Neuronal stem cell (in vitro differentiated cells): ENCODE results near the gene MERTK.

Source experiments
- DNase-seq: peaks from one replicate; pipeline ENCODE4 v3.0.0-alpha.2; 2013; ENCODE audit warnings: low spot score
- H2AFZ ChIP-seq: one replicate; pipeline ENCODE4 v1.6.1; 2013; ENCODE audit warnings: mild to moderate bottlenecking, low read length, inconsistent platforms
- H2AK5ac ChIP-seq: 2 replicates; pipeline ENCODE4 v1.6.1; 2013; ENCODE audit warnings: low read depth, mild to moderate bottlenecking, inconsistent platforms, low read length, moderate library complexity, mixed read lengths
- H2BK120ac ChIP-seq: 2 replicates; pipeline ENCODE4 v1.6.1; 2013; ENCODE audit warnings: low read depth, mild to moderate bottlenecking, inconsistent platforms, low read length, moderate library complexity, mixed read lengths
- H2BK12ac ChIP-seq: one replicate; pipeline ENCODE4 v1.6.1; 2013; ENCODE audit warnings: low read length, inconsistent platforms
- H2BK15ac ChIP-seq: 2 replicates; pipeline ENCODE4 v1.6.1; 2013; ENCODE audit warnings: mild to moderate bottlenecking, low read length, inconsistent platforms, mixed read lengths
- H2BK5ac ChIP-seq: one replicate; pipeline ENCODE4 v1.6.1; 2013; ENCODE audit warnings: inconsistent platforms, mild to moderate bottlenecking, low read length, moderate library complexity
- H3K14ac ChIP-seq: one replicate; pipeline ENCODE4 v1.6.1; 2013; ENCODE audit warnings: low read length, inconsistent platforms
- H3K18ac ChIP-seq: 2 replicates; pipeline ENCODE4 v1.6.1; 2013; ENCODE audit warnings: low read length, inconsistent platforms
- H3K23ac ChIP-seq: 2 replicates; pipeline ENCODE4 v1.6.1; 2013; ENCODE audit warnings: low read depth, mild to moderate bottlenecking, mixed read lengths, low read length, inconsistent platforms; ENCODE audit not compliant: poor library complexity
- H3K27ac ChIP-seq: replicated peaks from 3 replicates; pipeline ENCODE4 v1.5.1; 2013; ENCODE audit warnings: low read length, inconsistent platforms
- H3K27me3 ChIP-seq, 3 experiments: 2 replicates each; pipeline ENCODE4 v1.6.1; 2013; ENCODE audit warnings: low read length in 3 of 3, mild to moderate bottlenecking in 2 of 3, inconsistent platforms in 1 of 3, low read depth in 1 of 3, mixed read lengths in 1 of 3, moderate library complexity in 1 of 3; ENCODE audit not compliant: control insufficient read depth in 3 of 3, insufficient read depth in 3 of 3
- H3K36me3 ChIP-seq, 2 donors: replicated peaks in 1 of 2; 2 replicates each; pipeline ENCODE4 v1.6.1; 2013; ENCODE audit warnings: low read length in 2 of 2; ENCODE audit not compliant: control insufficient read depth in 2 of 2, insufficient read depth in 2 of 2
- H3K4ac ChIP-seq: 2 replicates; pipeline ENCODE4 v1.6.1; 2013; ENCODE audit warnings: inconsistent platforms, mild to moderate bottlenecking, low read length, moderate library complexity
- H3K4me1 ChIP-seq, 2 donors: 1 replicate in 1 of 2; 2 replicates in 1 of 2; pipeline ENCODE4 v1.6.1; 2013; ENCODE audit warnings: low read length in 2 of 2, low read depth in 1 of 2; ENCODE audit not compliant: control insufficient read depth in 2 of 2, insufficient read depth in 1 of 2
- H3K4me2 ChIP-seq: one replicate; pipeline ENCODE4 v1.6.1; 2013; ENCODE audit warnings: mild to moderate bottlenecking, low read length, inconsistent platforms; ENCODE audit not compliant: insufficient read depth, poor library complexity, severe bottlenecking
- H3K4me3 ChIP-seq, 2 donors: 2 replicates each; pipeline ENCODE4 v1.5.1; 2013; ENCODE audit warnings: low read length in 2 of 2, mild to moderate bottlenecking in 2 of 2, inconsistent platforms in 1 of 2, moderate library complexity in 1 of 2
- H3K79me1 ChIP-seq: one replicate; pipeline ENCODE4 v1.6.1; 2013; ENCODE audit warnings: low read depth, mild to moderate bottlenecking, inconsistent platforms, low read length, moderate library complexity
- H3K9ac ChIP-seq: one replicate; pipeline ENCODE4 v1.6.1; 2013; ENCODE audit warnings: mild to moderate bottlenecking, low read depth, low read length, inconsistent platforms; ENCODE audit not compliant: poor library complexity
- H3K9me3 ChIP-seq, 2 donors: replicated peaks in 1 of 2; 2 replicates each; pipeline versions ENCODE3 to v1.6.1; 2013; ENCODE audit warnings: low read length in 2 of 2, mild to moderate bottlenecking in 2 of 2, inconsistent platforms in 1 of 2, low read depth in 1 of 2, mixed read lengths in 1 of 2, moderate library complexity in 1 of 2; ENCODE audit not compliant: control insufficient read depth in 2 of 2, insufficient read depth in 1 of 2
- H4K8ac ChIP-seq: one replicate; pipeline ENCODE4 v1.6.1; 2013; ENCODE audit warnings: low read depth, mild to moderate bottlenecking, inconsistent platforms, low read length, moderate library complexity
- H4K91ac ChIP-seq: one replicate; pipeline ENCODE4 v1.6.1; 2013; ENCODE audit warnings: low read length, low read depth, mild to moderate bottlenecking, inconsistent platforms; ENCODE audit not compliant: poor library complexity
- WGBS, 2 donors: extraction: QIAGEN DNeasy Blood & Tissue Kit; methylation state at CpG; one replicate each; pipeline ENCODE4 v1.1.7; 2013; ENCODE audit warnings: missing lambda C conversion rate in 2 of 2, mixed read lengths in 1 of 2; ENCODE audit not compliant: insufficient read length in 2 of 2, insufficient replicate concordance in 1 of 2; ENCODE audit errors: extremely low coverage in 2 of 2; 5-methylcytosine and 5-hydroxymethylcytosine counted together

Gene MERTK

GRCh38 chr2:111900859-111901258 is 2.5 kb downstream of the MERTK start:
- H2BK12ac ChIP-seq, result no peak overlapping the region
- H2AFZ ChIP-seq, result no peak overlapping the region
- H3K14ac ChIP-seq, result no peak overlapping the region
- no peak overlapping the region for H3K9ac ChIP-seq
- no CpG with 5 or more reads among the region's 3 CpGs for WGBS, 2 donors
- H3K79me1 ChIP-seq, result no peaks in the 10 kb centered on the region
- H3K4me3 ChIP-seq, result no peak overlapping the region
- H3K18ac ChIP-seq, result no peak overlapping the region
- no peaks in the 10 kb centered on the region for H3K36me3 ChIP-seq
- no peak overlapping the region for H2BK120ac ChIP-seq
- H4K91ac ChIP-seq, result no peak overlapping the region
- no peak for DNase-seq
- no peak overlapping the region for H3K27ac ChIP-seq
- no peak overlapping the region for H3K4me2 ChIP-seq
- H3K9me3 ChIP-seq, result no peaks in the 10 kb centered on the region
- no peak overlapping the region for H2BK5ac ChIP-seq
- H4K8ac ChIP-seq, result no peak overlapping the region
- H2BK15ac ChIP-seq, result no peak overlapping the region
- H3K27me3 ChIP-seq, result peaks cover 0 to 28% (median 5%) of the 10 kb centered on the region in 3 experiments
- H2AK5ac ChIP-seq, result no peak overlapping the region
- peaks cover 10 to 18% of the 10 kb centered on the region in 2 donors for H3K4me1 ChIP-seq
- no peak overlapping the region for H3K4ac ChIP-seq
- no peak overlapping the region for H3K23ac ChIP-seq

DNA sequence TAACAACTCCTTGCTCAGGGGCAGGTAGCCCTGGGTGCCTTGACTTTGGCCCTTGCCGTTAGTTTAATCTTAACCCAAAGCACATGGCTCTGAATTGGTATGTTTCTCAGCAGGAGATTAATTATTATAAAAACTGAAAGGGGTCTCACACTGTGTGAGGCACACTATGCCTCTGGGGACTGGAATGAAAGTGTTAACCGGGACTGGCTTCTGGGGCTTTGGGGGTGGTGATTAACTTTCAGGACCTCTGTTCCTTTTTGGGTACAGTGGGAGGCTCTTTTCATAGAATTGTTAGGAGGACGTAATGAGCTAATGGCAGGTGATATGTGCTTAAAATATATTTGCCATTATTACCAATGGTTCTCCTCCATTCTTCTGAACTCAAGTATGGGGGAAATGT is 5.1 kb downstream of the MERTK start:
- DNase-seq, result no peak
- H3K4me1 ChIP-seq, result peaks cover 15 to 28% of the 10 kb centered on the region in 2 donors
- H4K91ac ChIP-seq, result no peak overlapping the region
- H2BK5ac ChIP-seq, result no peak overlapping the region
- no peak overlapping the region for H3K14ac ChIP-seq
- no peak overlapping the region for H3K4ac ChIP-seq
- no peak overlapping the region for H2BK15ac ChIP-seq
- H3K4me3 ChIP-seq, result no peak overlapping the region
- no peaks in the 10 kb centered on the region for H3K79me1 ChIP-seq
- H3K36me3 ChIP-seq, result no peaks in the 10 kb centered on the region
- peaks cover 0 to 18% (median 5%) of the 10 kb centered on the region in 3 experiments for H3K27me3 ChIP-seq
- H2BK12ac ChIP-seq, result no peak overlapping the region
- H3K4me2 ChIP-seq, result no peak overlapping the region
- H3K18ac ChIP-seq, result no peak overlapping the region
- no peak overlapping the region for H3K9ac ChIP-seq
- H4K8ac ChIP-seq, result no peak overlapping the region
- H3K9me3 ChIP-seq, result no peaks in the 10 kb centered on the region
- no peak overlapping the region for H2AK5ac ChIP-seq
- H2AFZ ChIP-seq, result no peak overlapping the region
- no peak overlapping the region for H2BK120ac ChIP-seq
- WGBS, 2 donors, result no CpG with 5 or more reads among the region's 3 CpGs
- no peak overlapping the region for H3K23ac ChIP-seq
- H3K27ac ChIP-seq, result no peak overlapping the region

GRCh38 chr2:111903930-111904439 is 5.6 kb downstream of the MERTK start:
- Histone ChIP-seq H3K4ac (no peak overlapping the region), H2BK12ac (no peak overlapping the region), H4K8ac (no peak overlapping the region), H3K36me3 (no peaks in the 10 kb centered on the region), H3K9ac (no peak overlapping the region), H2AK5ac (no peak overlapping the region), H4K91ac (no peak overlapping the region), H3K4me2 (no peak overlapping the region), H2AFZ (no peak overlapping the region), H2BK15ac (no peak overlapping the region), H2BK120ac (no peak overlapping the region), H3K23ac (no peak overlapping the region), H3K79me1 (no peaks in the 10 kb centered on the region), H3K14ac (no peak overlapping the region), H3K27ac (no peak overlapping the region), H3K4me3 (no peak overlapping the region), H3K27me3 (peaks cover 0 to 15% (median 5%) of the 10 kb centered on the region in 3 experiments), H2BK5ac (no peak overlapping the region), H3K18ac (no peak overlapping the region), H3K4me1 (peaks cover 18 to 33% of the 10 kb centered on the region in 2 donors), H3K9me3 (no peaks in the 10 kb centered on the region)
- no CpG with 5 or more reads among the region's 5 CpGs for WGBS, 2 donors
- no peak for DNase-seq

DNA sequence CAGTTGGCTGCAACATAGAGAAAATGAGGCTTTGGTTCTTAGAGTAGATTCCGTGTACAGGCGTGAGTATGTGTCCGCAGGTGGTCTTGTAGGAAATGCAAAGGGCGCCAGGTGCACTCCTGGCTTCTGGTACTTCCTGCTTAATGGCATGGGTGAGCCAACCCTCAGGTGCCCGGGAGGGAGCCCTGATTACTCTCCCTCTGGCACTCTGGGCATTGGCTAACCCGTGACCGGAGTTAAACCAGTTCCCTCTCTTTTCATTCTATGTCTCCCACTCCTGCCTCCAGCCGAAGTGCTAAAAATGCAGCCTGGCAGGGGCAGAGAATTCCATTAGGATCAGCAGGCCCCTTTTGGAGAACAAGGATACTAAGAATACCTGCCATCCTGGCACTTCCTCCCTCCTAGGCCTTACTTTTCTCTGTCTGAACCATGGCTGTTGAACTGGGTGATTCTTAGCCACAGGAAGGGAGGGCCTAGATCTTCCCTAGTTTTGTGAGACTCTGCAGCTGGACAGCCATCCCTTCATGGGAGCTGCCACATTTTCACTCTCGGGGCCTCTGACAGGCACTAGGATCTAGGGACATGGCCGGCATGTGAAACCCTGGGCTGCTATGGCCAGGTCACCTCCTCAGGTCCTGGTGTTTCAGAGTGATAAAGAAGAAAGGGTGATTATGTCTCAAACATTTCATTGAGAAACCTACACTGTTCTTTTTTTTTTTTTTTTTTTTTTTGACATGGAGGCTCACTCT is 6.5 kb downstream of the MERTK start:
- H2AFZ ChIP-seq, result no peak overlapping the region
- H3K4ac ChIP-seq, result no peak overlapping the region
- no peaks in the 10 kb centered on the region for H3K36me3 ChIP-seq
- no peak for DNase-seq
- H4K91ac ChIP-seq, result no peak overlapping the region
- H3K4me1 ChIP-seq, result peaks cover 20 to 37% of the 10 kb centered on the region in 2 donors
- no peak overlapping the region for H3K9ac ChIP-seq
- no peak overlapping the region for H3K4me2 ChIP-seq
- no peak overlapping the region for H3K23ac ChIP-seq
- no peak overlapping the region for H2AK5ac ChIP-seq
- no peaks in the 10 kb centered on the region for H3K79me1 ChIP-seq
- H3K27me3 ChIP-seq, result peaks cover 0 to 7% (median 0%) of the 10 kb centered on the region in 3 experiments
- no peak overlapping the region for H3K18ac ChIP-seq
- no peaks in the 10 kb centered on the region for H3K9me3 ChIP-seq
- H2BK120ac ChIP-seq, result no peak overlapping the region
- no peak overlapping the region for H2BK5ac ChIP-seq
- H4K8ac ChIP-seq, result no peak overlapping the region
- no peak overlapping the region for H3K4me3 ChIP-seq
- no peak overlapping the region for H3K14ac ChIP-seq
- WGBS, 2 donors, result no CpG with 5 or more reads among the region's 10 CpGs
- H2BK12ac ChIP-seq, result no peak overlapping the region
- no peak overlapping the region for H2BK15ac ChIP-seq
- H3K27ac ChIP-seq, result no peak overlapping the region
